BLaER1 (cell line): ENCODE measurements around the gene PLEKHD1.
"Not testable (repeated sequence)": the region's sequence is repeated elsewhere in the genome, so short reads cannot be mapped to it uniquely, and the experiment has no call there.

Source experiments
- H3K27ac ChIP-seq: shearing (Covaris generic); formaldehyde crosslinking; 2 replicates; pipeline ENCODE4 v1.8.1; 2022
- H3K27me3 ChIP-seq: shearing (Covaris generic); formaldehyde crosslinking; 2 replicates; pipeline ENCODE4 v1.8.1; 2022
- H3K36me3 ChIP-seq: shearing (Covaris generic); formaldehyde crosslinking; 2 replicates; pipeline ENCODE4 v1.8.1; 2022
- H3K4me1 ChIP-seq: shearing (Covaris generic); formaldehyde crosslinking; 2 replicates; pipeline ENCODE4 v1.8.1; 2022
- H3K4me2 ChIP-seq: shearing (Covaris generic); formaldehyde crosslinking; 2 replicates; pipeline ENCODE4 v1.8.1; 2022
- H3K4me3 ChIP-seq: shearing (Covaris generic); formaldehyde crosslinking; 2 replicates; pipeline ENCODE4 v1.8.1; 2022
- H3K9ac ChIP-seq: shearing (Covaris generic); formaldehyde crosslinking; 2 replicates; pipeline ENCODE4 v1.8.1; 2022
- H3K9me3 ChIP-seq: shearing (Covaris generic); formaldehyde crosslinking; 2 replicates; pipeline ENCODE4 v1.8.1; 2022
- H4K20me1 ChIP-seq: shearing (Covaris generic); formaldehyde crosslinking; 2 replicates; pipeline ENCODE4 v1.8.1; 2022
- Cebpa-rat ChIP-seq: shearing (Covaris generic); IDR thresholded peaks from 2 replicates; pipeline ENCODE4 v1.8.1; 2022

Gene PLEKHD1

GRCh38 chr14:69493038-69493437 is 8.5 kb downstream of the PLEKHD1 start:
- Histone ChIP-seq H3K4me1 (peaks cover 3% of the 10 kb centered on the region), H3K4me3 (no peak overlapping the region), H3K27me3 (no peaks in the 10 kb centered on the region), H3K9ac (no peak overlapping the region), H3K9me3 (no peaks in the 10 kb centered on the region), H3K36me3 (no peaks in the 10 kb centered on the region), H3K27ac (no peak overlapping the region), H4K20me1 (no peaks in the 10 kb centered on the region), H3K4me2 (no peak overlapping the region)
- TF ChIP-seq Cebpa-rat = no peak

GRCh38 chr14:69493791-69494190 is 9.3 kb downstream of the PLEKHD1 start:
- no peak for TF ChIP-seq Cebpa-rat
- Histone ChIP-seq H4K20me1 (no peaks in the 10 kb centered on the region), H3K9ac (no peak overlapping the region), H3K4me3 (no peak overlapping the region), H3K36me3 (no peaks in the 10 kb centered on the region), H3K27ac (no peak overlapping the region), H3K4me2 (no peak overlapping the region), H3K4me1 (no peaks in the 10 kb centered on the region), H3K9me3 (no peaks in the 10 kb centered on the region), H3K27me3 (no peaks in the 10 kb centered on the region)

GRCh38 chr14:69495341-69495921 is 10.9 kb downstream of the PLEKHD1 start:
- H3K4me1 ChIP-seq = no peaks in the 10 kb centered on the region
- H3K4me2 ChIP-seq = no peak overlapping the region
- no peaks in the 10 kb centered on the region for H3K9me3 ChIP-seq
- no peak for TF ChIP-seq Cebpa-rat
- no peak overlapping the region for H3K27ac ChIP-seq
- H3K9ac ChIP-seq = no peak overlapping the region
- no peak overlapping the region for H3K4me3 ChIP-seq
- no peaks in the 10 kb centered on the region for H4K20me1 ChIP-seq
- no peaks in the 10 kb centered on the region for H3K27me3 ChIP-seq
- H3K36me3 ChIP-seq = no peaks in the 10 kb centered on the region

GRCh38 chr14:69497866-69498265 is 13.3 kb downstream of the PLEKHD1 start:
- not testable (repeated sequence) for H3K9ac ChIP-seq

GRCh38 chr14:69498286-69498685 is 13.8 kb downstream of the PLEKHD1 start:
- H3K27me3 ChIP-seq, H3K4me3 ChIP-seq, H3K4me1 ChIP-seq, H3K27ac ChIP-seq, H3K4me2 ChIP-seq, H4K20me1 ChIP-seq, H3K36me3 ChIP-seq, H3K9me3 ChIP-seq, H3K9ac ChIP-seq: not testable (repeated sequence)

More at GRCh38 chr14:69497866-69498265, 13.3 kb downstream of the PLEKHD1 start:
- H4K20me1 ChIP-seq, H3K36me3 ChIP-seq, H3K4me2 ChIP-seq, H3K27me3 ChIP-seq, H3K4me3 ChIP-seq, H3K27ac ChIP-seq, H3K9me3 ChIP-seq, H3K4me1 ChIP-seq: not testable (repeated sequence)

- no peak overlapping the region for H3K9ac ChIP-seq
- H3K27ac ChIP-seq = no peak overlapping the region
- no peaks in the 10 kb centered on the region for H4K20me1 ChIP-seq
- H3K9me3 ChIP-seq = no peaks in the 10 kb centered on the region
- TF ChIP-seq Cebpa-rat = no peak
- no peaks in the 10 kb centered on the region for H3K4me1 ChIP-seq
- H3K36me3 ChIP-seq = no peaks in the 10 kb centered on the region
- H3K27me3 ChIP-seq = no peaks in the 10 kb centered on the region
- no peak overlapping the region for H3K4me3 ChIP-seq
- H3K4me2 ChIP-seq = no peak overlapping the region
Observed at GRCh38 chr14:69499436-69499835, 14.9 kb downstream of the PLEKHD1 start.

GRCh38 chr14:69500096-69500495 is 15.6 kb downstream of the PLEKHD1 start:
- Histone ChIP-seq H3K36me3 (no peaks in the 10 kb centered on the region), H3K9ac (no peak overlapping the region), H3K27me3 (no peaks in the 10 kb centered on the region), H4K20me1 (no peaks in the 10 kb centered on the region), H3K4me3 (no peak overlapping the region), H3K4me1 (no peaks in the 10 kb centered on the region), H3K27ac (no peak overlapping the region), H3K4me2 (no peak overlapping the region), H3K9me3 (no peaks in the 10 kb centered on the region)
- no peak for TF ChIP-seq Cebpa-rat

- H3K27ac ChIP-seq = no peak overlapping the region
- no peaks in the 10 kb centered on the region for H4K20me1 ChIP-seq
- no peak overlapping the region for H3K4me3 ChIP-seq
- no peaks in the 10 kb centered on the region for H3K4me1 ChIP-seq
- no peak overlapping the region for H3K9ac ChIP-seq
- no peaks in the 10 kb centered on the region for H3K9me3 ChIP-seq
- H3K4me2 ChIP-seq = no peak overlapping the region
- H3K36me3 ChIP-seq = no peaks in the 10 kb centered on the region
- no peaks in the 10 kb centered on the region for H3K27me3 ChIP-seq
- TF ChIP-seq Cebpa-rat = no peak
Observed at GRCh38 chr14:69500736-69501135, 16.2 kb downstream of the PLEKHD1 start.

- no peak overlapping the region for H3K27ac ChIP-seq
- no peaks in the 10 kb centered on the region for H3K9me3 ChIP-seq
- H4K20me1 ChIP-seq = no peaks in the 10 kb centered on the region
- no peaks in the 10 kb centered on the region for H3K36me3 ChIP-seq
- H3K4me2 ChIP-seq = no peak overlapping the region
- no peaks in the 10 kb centered on the region for H3K27me3 ChIP-seq
- no peak for TF ChIP-seq Cebpa-rat
- no peak overlapping the region for H3K4me3 ChIP-seq
- H3K4me1 ChIP-seq = no peaks in the 10 kb centered on the region
- H3K9ac ChIP-seq = no peak overlapping the region
Observed at GRCh38 chr14:69501423-69501838, 16.9 kb downstream of the PLEKHD1 start.

GRCh38 chr14:69504775-69505174 is 20.2 kb downstream of the PLEKHD1 start:
- no peaks in the 10 kb centered on the region for H3K36me3 ChIP-seq
- no peak overlapping the region for H3K9ac ChIP-seq
- no peak overlapping the region for H3K27ac ChIP-seq
- no peak for TF ChIP-seq Cebpa-rat
- no peaks in the 10 kb centered on the region for H3K9me3 ChIP-seq
- H4K20me1 ChIP-seq = no peaks in the 10 kb centered on the region
- H3K4me2 ChIP-seq = no peak overlapping the region
- no peak overlapping the region for H3K4me3 ChIP-seq
- H3K27me3 ChIP-seq = no peaks in the 10 kb centered on the region
- no peaks in the 10 kb centered on the region for H3K4me1 ChIP-seq
